ES-I3 (cell line): ENCODE results near the gene PRUNE2.
A peak's percentile ranks its signal among the peaks of the same experiment; 100 is the strongest.
"Not testable (repeated sequence)": the region's sequence is repeated elsewhere in the genome, so short reads cannot be mapped to it uniquely, and the experiment has no call there.

Experiments
- H3K36me3 ChIP-seq: 2 replicates; pipeline ENCODE4 v1.6.1; 2013; ENCODE audit warnings: mild to moderate bottlenecking, low read length, control low read depth, moderate library complexity; ENCODE audit not compliant: insufficient read depth
- H3K4me1 ChIP-seq: 2 replicates; pipeline ENCODE4 v1.6.1; 2013; ENCODE audit warnings: mild to moderate bottlenecking, control low read depth, low read length; ENCODE audit not compliant: insufficient read depth
- H3K9ac ChIP-seq: 2 replicates; pipeline ENCODE4 v1.6.1; 2013; ENCODE audit warnings: low read depth, mild to moderate bottlenecking, low read length, moderate library complexity
- H3K9me3 ChIP-seq: 2 replicates; pipeline ENCODE4 v1.6.1; 2013; ENCODE audit warnings: mild to moderate bottlenecking, low read length, moderate library complexity; ENCODE audit not compliant: control insufficient read depth, insufficient read depth

Gene PRUNE2

DNA sequence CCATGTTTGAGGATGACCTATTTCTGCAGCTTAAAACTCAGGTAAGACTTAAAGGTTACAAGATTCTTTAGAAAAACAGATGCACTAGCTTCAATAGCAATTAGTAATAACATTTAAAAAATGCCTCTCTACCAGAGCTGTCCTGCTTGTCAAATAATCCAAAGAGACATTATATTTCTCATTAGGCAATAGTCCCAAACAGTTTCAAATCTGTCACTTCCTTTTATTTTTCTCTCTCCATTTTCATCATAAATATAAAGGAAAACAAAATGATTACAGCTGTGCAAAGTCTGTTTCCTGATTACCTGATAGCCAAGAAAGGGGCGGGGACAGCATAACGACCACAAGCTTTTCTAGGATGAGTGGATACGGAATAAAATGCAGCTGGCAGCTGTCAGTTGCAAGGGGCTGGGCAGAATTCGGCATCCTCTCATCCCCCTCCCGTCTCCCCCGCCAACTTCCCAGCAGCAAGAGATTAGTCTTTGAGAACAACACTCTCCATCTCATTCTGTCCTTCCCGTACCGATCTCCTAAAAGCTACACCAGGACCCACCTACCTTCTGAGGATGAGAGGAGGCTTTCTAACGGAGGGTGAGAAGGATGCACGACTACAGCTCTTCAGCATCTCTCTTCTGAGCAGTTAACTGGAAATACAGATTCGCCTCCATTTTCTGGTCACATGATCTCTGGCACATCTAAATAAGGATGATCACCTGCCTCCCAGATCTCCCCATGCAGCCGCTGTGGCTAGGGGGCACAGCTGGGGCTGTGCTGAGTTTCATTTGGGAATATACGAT is 214.2 kb downstream of the PRUNE2 start:
- Histone ChIP-seq H3K36me3 (no peaks in the 10 kb centered on the region), H3K9me3 (no peaks in the 10 kb centered on the region), H3K4me1 (peaks cover 10% of the 10 kb centered on the region), H3K9ac (peak overlapping the region; percentile 61; the same call in 1 of the 2 replicates)

DNA sequence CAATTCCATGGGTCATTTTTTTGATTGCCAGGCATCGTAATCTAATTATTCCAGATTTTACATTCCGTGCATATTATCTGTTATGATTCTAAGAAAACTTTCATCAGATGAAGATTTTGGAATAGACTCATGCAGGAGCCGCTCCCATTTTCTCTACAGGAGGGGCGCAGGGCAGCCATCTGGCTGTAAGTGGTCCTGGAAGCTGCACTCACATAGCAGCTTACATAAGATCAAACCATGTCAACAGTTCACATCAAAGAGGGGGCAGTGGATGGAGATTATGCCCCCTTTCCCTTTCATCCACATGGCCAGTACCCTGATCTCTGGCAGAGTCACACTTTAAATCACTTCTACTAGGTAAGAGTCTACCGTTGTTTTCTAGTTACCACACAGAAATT is 214.9 kb downstream of the PRUNE2 start:
- no peaks in the 10 kb centered on the region for H3K9me3 ChIP-seq
- H3K4me1 ChIP-seq = peaks cover 10% of the 10 kb centered on the region
- H3K9ac ChIP-seq = no peak overlapping the region
- H3K36me3 ChIP-seq = no peaks in the 10 kb centered on the region

DNA sequence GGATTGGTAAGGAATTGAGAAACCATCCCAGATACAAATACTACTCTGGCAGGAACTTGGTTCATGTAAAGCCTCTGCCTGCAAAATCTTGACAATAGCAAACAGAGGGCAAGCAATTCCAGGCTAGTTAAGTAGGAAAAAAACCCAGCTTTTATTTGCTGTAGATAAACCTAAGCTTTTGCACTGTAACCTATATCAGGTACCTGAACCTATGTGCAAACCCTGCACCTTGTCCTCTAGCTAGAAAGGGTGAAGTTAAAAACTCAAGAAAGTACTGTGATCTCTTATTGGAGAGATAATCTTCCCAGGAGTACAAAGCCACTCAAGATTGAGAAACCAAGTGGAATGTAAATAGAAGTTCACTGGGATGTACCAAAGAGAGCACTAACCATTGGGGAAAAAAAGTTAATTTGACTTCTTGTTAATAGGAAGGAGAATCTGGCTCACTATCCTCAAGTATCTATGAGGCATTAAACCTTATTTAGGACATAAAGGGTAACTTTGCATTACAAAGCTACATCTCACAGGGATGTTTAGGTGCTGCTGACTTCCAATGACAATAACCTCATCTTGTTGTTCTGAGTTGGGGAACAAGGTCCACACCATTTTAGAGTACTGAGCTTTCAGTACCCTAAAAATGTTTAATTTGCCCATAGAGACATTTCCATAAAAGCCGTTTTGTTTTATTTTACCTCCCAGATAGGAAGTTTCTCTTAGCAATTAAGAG is 215.5 kb downstream of the PRUNE2 start:
- no peaks in the 10 kb centered on the region for H3K9me3 ChIP-seq
- no peaks in the 10 kb centered on the region for H3K36me3 ChIP-seq
- H3K4me1 ChIP-seq = peaks cover 10% of the 10 kb centered on the region
- H3K9ac ChIP-seq = no peak overlapping the region

DNA sequence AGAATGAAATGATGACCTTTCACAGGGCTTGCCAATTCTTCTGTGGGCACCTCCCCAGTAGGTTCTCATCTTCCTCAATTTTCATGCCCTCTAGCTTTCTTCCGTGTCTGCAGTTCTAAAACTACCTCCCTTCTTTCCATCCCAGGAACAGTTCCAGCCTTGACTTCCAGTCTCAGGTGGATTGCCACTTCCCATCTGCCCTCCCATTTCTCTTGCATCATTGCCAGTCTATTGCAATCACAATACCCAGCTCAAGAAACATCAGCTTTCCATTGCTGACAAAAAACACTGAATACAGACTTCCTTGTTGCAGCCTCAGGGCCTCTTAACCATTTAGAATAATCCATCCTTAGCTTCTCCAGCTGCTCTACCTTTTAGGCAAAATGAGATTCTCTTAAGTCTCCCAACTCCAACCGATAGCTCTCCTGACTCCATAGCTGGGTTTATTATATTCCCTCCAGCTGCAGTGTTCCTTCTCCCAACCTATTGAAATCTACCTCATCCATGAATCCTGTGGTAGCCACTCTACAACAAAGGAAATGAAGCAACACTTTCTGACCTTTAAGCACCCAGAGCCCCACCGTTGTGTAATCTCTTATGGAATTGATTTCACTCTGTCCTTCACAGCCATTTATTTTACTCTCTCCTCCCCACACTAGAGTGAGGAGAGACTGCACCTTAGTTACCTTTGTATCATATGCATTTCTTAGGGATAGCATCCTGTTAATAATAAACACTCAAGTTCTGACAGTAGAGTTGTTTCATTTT is 217.3 kb downstream of the PRUNE2 start:
- no peaks in the 10 kb centered on the region for H3K9me3 ChIP-seq
- no peaks in the 10 kb centered on the region for H3K36me3 ChIP-seq
- peaks cover 10% of the 10 kb centered on the region for H3K4me1 ChIP-seq
- no peak overlapping the region for H3K9ac ChIP-seq

DNA sequence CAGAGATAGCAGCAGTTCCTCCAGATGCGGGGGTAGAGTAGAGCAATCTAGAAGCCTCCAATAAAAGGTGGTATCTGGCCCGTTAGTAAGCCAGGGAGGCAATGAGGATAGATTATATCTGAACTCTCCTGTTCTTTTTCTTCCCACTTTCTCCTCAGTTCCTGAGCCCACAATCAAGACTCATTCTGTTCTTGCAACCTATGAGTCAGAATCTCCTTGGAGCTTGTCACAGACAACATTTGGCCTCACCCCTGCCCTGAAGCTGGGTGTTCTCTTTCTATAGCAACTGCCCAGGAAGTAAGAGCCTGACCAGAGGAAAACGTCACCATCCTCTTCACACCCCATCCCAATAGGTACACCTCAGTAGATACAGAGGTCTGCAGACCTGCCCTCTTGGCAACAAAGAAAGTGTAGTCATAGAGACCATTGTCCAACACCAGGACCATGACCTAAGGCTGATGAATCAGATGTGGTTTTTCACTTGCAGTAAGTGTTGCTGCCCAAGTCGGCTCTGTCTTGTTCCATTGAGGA is 218.0 kb downstream of the PRUNE2 start:
- Histone ChIP-seq H3K4me1 (peaks cover 9% of the 10 kb centered on the region), H3K9ac (no peak overlapping the region), H3K36me3 (no peaks in the 10 kb centered on the region), H3K9me3 (no peaks in the 10 kb centered on the region)

DNA sequence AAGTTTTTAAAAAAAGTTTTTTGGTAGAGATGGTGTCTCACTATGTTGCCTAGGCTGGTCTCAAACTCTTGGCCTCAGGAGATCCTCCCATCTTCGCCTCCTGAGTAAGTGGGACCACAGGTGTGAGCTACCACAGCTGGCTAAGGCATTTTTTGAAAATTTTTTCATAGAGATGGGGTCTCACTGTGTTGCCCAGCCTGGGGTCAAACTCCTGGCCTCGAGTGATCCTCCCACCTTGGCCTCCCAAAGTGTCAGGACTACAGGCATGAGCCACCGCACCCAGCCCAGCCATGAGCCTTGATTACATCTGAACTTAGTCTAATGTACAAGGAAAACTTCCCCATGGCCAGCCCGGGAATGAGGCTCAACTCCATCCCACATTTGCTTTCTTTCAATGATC is 219.2 kb downstream of the PRUNE2 start:
- no peaks in the 10 kb centered on the region for H3K9me3 ChIP-seq
- peaks cover 4% of the 10 kb centered on the region; the same call in 1 of the 2 replicates for H3K4me1 ChIP-seq
- no peaks in the 10 kb centered on the region for H3K36me3 ChIP-seq
- no peak overlapping the region for H3K9ac ChIP-seq

DNA sequence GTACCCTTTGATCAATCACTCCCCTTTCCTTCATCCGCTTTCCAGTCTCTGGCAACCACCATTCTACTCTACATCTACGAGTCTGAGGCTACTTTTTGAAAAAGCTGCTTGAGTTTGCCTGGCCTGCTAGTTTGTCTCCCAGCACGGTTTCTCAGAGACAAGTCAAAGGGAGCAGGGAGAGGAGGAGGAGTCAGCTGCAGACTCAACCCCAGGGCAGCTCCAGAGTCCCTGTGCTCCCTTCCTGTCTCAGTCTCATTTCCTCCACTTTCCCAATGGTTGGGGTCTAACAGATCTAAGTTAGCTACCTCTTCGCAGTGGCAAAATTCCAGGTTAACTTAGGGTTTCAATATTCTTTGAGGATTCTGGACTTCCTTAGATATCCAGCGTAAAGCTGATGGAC is 221.7 kb downstream of the PRUNE2 start:
- Histone ChIP-seq H3K9ac (no peak overlapping the region), H3K36me3 (no peaks in the 10 kb centered on the region), H3K4me1 (no peaks in the 10 kb centered on the region), H3K9me3 (no peaks in the 10 kb centered on the region)

DNA sequence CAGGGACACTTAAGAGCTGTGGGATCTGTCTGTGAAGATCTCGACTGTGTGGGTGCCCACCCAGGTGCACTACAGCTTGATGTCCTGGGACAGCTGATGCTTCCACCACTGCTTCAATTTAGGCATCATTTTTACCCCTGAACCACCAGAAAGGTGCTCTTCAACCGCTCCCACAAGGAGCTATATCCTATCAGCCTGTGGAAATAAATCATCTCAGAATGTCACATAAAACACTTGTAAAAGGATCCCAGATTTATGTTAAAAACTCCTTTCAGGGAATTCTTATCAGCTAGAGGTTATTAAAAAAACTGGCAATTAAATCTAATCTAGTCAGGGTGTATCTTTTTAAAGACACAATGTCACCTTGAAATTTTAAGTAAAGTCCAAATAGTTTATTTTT is 224.4 kb downstream of the PRUNE2 start:
- no peaks in the 10 kb centered on the region; the same call in 1 of the 2 replicates for H3K4me1 ChIP-seq
- H3K9me3 ChIP-seq = no peaks in the 10 kb centered on the region

DNA sequence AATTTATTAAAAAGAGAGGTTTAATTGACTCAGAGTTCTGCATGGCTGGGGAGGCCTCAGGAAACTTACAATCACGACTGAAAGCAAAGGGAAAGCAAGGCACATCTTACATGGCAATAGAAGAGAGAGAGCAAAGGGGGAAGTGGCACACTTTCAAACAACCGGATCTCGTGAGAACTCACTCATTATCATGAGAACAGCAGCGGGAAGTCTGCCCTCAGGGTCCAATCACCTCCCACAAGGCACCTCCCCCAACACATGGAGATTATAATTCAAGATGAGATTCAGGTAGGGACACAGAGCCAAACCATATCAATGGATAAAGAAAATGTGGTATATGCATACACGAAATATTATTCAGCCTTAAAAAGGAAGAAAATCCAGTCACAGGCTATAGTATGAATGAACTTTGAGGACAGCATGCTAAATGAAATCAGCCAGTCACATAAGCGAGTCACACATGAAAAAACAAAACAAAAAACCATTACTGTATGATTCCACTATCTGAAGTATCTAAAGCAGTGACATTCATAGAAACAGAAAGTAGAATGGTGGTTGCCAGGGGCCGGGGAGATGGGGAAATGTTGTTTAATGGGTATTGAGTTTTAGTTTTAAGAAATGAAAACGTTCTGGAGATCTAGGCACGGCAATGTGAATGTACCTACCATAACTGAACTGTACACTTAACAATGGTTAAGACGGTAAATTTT is 225.0 kb downstream of the PRUNE2 start:
- Histone ChIP-seq H3K9me3 (no peaks in the 10 kb centered on the region), H3K36me3 (no peaks in the 10 kb centered on the region), H3K4me1 (no peaks in the 10 kb centered on the region; the same call in 1 of the 2 replicates), H3K9ac (no peak overlapping the region)

More for the DNA sequence above, 224.4 kb downstream of the PRUNE2 start:
- H3K9ac ChIP-seq = no peak overlapping the region
- no peaks in the 10 kb centered on the region for H3K36me3 ChIP-seq

DNA sequence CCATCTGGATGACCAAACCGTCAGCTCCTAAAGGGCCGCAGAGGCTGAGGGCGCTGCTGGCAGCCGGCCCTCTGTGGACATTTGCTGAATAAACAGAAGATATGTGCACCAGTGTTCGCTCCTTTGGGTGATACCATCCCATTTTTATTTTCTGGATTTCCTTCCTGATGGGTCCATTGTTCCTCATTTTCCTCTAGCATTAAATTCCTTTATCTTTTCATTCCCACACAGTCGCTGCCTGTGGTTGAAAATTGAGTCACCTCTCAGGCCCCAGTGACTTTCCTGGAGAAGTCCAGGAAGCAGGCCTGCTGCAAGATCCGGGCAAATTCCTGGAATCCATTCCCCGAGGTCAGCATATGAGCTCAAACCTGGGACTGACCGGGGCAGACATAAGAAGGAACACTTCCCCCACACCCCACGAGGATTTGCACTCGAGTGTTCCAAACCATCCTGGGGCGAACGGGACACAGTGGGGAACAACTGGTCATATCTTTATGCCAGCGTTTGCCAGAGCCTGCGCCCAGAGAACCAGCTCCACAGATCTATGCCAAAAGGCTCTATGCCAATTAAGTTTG is 228.3 kb downstream of the PRUNE2 start:
- H3K4me1 ChIP-seq = no peaks in the 10 kb centered on the region; the same call in 1 of the 2 replicates
- H3K36me3 ChIP-seq = no peaks in the 10 kb centered on the region
- H3K9me3 ChIP-seq = no peaks in the 10 kb centered on the region
- no peak overlapping the region for H3K9ac ChIP-seq

DNA sequence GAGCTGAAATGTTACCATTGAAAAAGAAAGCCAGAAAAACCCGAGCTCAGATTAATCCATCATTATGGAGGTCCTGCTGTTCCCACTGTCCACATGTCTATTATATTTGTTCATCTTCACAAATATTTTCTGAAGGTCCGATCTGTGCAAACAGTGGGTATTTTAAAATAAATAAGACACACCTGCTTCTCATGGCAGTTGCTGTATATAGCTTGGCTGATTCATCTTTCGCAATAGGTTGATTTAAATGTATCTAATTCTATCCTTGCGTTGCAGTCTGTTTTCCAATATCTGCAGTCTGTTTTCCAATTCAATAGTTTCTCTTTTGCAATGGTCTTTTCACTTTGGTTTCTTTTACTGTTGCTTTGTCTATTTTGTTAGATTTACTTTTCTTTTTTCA is 229.1 kb downstream of the PRUNE2 start:
- Histone ChIP-seq H3K36me3 (no peaks in the 10 kb centered on the region), H3K9ac (no peak overlapping the region), H3K9me3 (no peaks in the 10 kb centered on the region), H3K4me1 (no peaks in the 10 kb centered on the region; the same call in 1 of the 2 replicates)

DNA sequence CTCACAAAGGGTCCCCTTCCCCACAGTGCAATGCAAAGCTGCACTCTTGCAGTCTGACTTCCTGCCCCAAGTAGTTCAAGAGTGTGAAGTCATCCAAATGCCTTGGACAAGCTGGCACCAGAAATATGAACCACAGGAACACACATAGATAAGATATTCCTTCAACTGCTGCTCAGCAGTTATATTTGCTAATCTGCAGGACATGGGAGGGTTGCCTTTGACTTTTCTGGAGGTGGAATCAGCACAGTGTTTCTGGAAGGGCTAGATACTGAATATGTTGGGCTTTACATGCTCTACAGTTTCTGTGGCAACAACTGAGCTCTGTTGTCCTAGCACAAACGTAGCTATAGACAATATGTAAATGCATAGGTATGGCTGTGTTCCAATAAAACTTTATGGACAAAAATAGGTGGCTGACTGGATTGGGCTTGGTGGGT is 238.4 kb downstream of the PRUNE2 start:
- Histone ChIP-seq H3K9me3 (peaks cover 3% of the 10 kb centered on the region; the same call in 1 of the 2 replicates), H3K4me1 (no peaks in the 10 kb centered on the region; the same call in 1 of the 2 replicates), H3K36me3 (no peaks in the 10 kb centered on the region), H3K9ac (no peak overlapping the region)

DNA sequence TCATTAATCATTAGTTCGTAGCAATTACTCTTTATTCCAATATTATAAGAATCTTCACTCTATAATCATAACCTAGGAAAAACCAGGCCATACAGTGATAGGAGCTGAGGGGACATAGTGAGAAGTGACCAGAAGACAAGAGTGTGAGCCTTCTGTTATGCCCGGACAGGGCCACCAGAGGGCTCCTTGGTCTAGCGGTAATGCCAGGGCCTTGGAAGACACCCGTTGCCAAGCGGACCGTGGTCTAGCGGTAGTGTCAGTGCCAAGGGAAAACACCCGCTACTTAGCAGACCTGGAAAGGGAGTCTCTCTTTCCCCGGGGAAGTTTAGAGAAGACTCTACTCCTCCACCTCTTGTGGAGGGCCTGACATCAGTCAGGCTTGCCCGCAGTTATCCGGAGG is 239.9 kb downstream of the PRUNE2 start:
- not testable (repeated sequence) for H3K36me3 ChIP-seq, H3K9me3 ChIP-seq, H3K4me1 ChIP-seq
- H3K9ac ChIP-seq = peak overlapping the region; percentile 7; the same call in 1 of the 2 replicates
